COR-L47 (cell line): ENCODE results near the gene ABHD17B.
"Not testable (repeated sequence)": the region's sequence is repeated elsewhere in the genome, so short reads cannot be mapped to it uniquely, and the experiment has no call there.

Experiments
- DNase-seq: peaks from one replicate; lab custom pipeline; 2025; lab: John Stamatoyannopoulos, UW

ABHD17B gene

GRCh38 chr9:71911061-71911907 is at the start of gene ABHD17B, which contains the start of gene C9orf85:
TSS of gene ABHD17B (minus strand) at chr9:71911193. CDS start at chr9:71875080, 36,113 bp downstream.
TSS of gene C9orf85 (plus strand) at chr9:71911639. CDS start at chr9:71911735, 96 bp downstream.
- DNase-seq = peak; percentile 100

- no peak for DNase-seq
These were observed 44.4 kb upstream of the ABHD17B start for GRCh38 chr9:71955300-71955915.

- DNase-seq = not testable (repeated sequence)
These were observed 43.7 kb upstream of the ABHD17B start for GRCh38 chr9:71954652-71955051.

DNA sequence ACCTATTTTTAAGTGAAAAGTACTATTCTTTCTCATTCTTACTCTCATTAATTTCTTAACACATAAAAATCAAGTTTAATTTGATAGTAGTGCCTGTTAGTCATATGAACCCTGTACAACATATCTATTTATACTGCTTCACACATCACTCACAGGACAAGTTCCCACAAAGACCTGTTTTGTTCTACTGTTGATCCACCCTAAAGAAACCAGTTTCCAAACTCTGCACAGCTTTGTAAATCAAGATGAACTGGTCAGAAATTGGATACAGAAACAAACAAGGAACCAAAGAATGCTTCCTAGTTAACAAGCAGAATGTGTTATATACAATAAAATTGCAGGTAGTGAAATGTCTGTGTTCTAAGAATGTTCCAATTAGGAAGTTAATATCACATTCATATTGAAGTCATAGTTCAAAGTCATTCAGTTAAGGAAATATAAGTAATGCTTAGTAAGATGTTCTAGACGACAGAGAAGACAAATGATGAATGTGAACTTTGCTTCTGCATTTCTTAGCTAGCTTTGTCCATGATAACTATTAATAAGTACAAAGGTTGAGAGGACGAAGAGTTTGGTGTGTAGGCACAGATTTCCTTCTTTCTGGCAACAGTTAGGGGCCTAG is 33.9 kb upstream of the ABHD17B start:
- DNase-seq = no peak

DNA sequence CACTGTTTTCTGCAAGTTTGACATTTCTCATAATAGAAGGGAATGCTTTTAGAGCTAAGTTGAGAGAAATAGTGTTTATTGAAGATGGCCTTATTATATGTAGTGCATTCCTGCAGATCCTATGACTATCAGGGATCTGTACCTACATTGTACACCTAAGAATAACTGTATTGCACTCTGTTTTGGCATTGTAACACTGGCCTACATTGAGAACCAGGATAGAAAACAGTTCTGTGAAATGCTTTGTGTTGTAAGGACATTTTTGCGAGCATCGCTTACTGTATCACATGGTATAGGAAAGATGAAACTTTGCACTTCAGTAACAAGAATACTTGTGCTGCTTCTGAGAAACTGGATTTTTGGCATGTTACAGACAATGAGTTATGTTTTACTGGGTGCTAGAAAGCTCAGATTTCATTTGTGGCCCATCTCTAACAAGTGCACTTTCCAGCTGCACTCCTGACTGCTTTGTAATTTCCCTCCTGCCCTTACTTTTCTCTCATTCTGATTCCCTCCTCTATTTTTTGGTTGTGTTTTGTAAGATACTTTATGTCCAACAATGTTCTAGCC is 31.1 kb upstream of the ABHD17B start:
- DNase-seq = no peak

DNA sequence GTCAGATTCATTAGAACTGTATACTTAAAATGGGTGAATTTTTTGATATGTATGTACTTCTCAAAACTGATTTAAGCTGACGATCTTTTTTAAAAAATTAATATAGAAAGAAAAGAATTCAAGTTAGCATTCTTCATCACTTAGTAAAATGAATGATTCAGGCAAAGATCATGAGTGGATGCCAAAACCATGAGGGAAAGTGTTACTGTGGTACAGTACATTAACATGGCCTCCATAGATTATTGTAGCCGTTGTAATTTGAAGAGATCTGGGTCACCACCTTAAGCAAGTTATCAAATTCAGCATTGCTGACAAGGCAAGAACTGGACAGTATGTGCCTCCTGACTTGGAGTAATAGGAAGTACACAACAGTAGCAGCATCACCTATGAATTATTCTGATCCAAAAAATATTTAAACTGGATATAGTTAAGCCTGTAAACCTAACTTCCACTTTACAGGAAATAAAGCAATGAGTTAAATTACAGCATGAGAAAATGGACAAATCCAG is 30.1 kb upstream of the ABHD17B start:
- DNase-seq = no peak

DNA sequence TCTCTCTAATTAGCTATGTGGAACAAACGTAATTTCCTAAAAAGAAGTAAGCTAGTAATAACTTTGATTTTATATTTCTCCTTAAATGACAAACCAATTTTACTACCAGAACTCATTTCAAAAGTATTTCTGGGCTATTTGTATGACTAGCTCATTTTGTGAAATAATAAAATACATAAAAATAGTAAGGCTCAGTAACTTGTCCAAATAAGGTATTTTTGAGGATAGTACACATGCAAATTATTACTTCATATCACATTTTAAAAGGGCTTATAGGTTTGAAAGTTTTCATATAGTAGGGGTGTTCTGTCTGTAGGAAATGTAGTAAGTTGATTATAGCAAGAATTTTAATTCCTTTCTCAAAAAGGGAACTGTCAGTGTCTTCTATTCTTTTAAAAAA is 26.9 kb upstream of the ABHD17B start:
- no peak for DNase-seq

DNA sequence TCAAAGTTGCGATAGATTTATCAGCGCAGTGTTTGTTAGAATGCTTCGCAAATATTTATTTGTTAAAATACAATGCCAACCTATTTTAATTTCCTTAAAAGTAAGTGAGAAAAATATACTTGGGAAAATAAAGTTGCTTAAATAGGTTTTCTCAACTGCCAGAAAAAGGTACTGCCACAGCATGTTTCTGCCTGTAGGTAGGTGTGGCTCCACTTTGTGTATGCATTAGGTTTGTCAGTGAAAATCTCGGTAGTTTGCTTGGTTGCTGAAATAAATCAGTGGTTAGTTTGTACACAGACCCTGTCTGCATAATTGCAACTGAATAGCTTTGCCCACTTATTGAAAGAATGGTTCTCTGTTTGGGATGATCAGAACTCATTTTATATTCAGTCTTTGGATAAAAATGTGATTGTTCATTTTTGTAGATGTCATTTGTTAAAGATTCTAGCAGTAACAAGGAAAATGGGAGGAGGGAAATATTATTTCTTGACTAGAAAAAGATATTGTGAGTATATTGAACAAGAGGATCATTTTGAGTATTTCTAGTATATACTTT is 26.2 kb upstream of the ABHD17B start:
- no peak for DNase-seq

DNA sequence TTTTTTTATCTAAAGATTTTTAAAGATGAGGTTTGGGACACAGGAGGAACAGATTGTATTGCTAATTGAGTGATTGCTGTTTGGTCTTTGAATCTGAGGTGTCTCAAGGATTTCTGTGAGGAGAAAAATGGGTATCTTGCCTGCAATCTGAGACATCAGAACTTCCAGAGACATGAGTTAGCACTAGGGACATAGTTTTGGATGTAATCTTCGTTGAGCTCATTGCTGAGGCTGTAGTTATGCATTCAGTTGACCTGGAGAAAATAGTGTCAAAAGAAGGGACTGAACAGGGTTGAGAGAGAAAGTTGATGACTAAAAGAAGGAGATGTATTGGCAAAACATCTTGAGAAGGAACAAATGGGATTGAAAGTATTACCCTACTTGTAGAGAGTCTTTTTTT is 25.1 kb upstream of the ABHD17B start:
- no peak for DNase-seq

DNA sequence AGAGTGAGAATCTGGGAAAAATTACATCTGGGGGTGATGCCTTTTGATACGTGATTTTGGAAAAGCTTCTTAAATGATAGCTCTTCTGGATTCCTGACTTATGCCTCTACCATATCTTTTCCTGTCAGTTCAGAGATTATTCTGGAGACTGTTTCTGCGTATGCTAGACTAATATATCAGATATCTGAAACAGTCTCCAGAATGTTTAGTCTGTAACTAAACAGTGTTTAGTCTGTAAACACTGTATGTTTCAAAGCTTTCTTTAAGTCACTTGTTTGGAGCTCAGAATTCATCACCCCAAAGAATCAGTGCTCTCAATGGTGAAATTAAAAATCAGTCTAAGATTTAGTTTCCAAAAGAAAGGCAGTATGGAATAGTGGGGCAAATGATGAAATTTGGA is 20.2 kb upstream of the ABHD17B start:
- no peak for DNase-seq

- DNase-seq = no peak
These were observed 18.9 kb upstream of the ABHD17B start for GRCh38 chr9:71929791-71930440.

GRCh38 chr9:71929223-71929622 is 18.2 kb upstream of the ABHD17B start:
- no peak for DNase-seq

DNA sequence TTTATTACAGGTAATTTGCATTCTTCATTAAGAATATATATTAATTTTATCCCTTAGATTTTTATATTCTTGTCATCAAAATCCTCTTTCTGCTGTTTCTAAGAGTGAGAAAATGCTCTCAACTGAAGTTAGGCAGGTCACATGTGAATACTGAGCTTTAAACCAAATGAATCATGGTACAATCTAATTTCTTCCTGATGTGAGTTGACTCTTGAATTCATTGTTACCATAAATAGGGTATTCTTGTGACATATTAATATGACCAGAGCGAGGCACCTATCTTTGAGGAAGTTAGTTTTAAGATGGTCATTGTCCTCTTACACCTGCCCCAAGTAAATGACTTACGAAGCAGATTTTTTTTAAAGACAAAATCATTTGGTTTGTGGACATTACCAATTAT is 17.8 kb upstream of the ABHD17B start:
- DNase-seq = no peak

GRCh38 chr9:71928376-71928775 is 17.4 kb upstream of the ABHD17B start:
- DNase-seq = no peak

- DNase-seq = no peak
These were observed 14.8 kb upstream of the ABHD17B start for GRCh38 chr9:71925834-71926233.

DNA sequence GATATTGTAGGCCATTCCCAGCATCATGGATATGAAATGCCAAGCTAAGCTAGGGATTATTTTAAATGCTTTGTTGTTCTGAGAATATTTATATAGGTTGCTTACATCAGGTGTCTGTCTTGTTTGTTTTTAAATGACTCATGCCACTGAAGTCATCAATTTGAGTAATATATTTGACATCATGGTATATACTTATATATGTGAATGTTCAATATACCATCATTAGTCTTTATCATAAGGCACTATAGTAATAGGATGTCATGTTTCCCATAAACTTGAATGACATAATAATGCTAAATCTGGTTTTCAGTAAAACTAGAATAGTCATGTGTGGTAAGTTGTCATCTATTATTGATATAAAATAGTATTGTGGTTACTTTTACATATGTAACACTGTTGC is 13.6 kb upstream of the ABHD17B start:
- no peak for DNase-seq

- no peak for DNase-seq
These were observed 10.3 kb upstream of the ABHD17B start for GRCh38 chr9:71921190-71921814.

DNA sequence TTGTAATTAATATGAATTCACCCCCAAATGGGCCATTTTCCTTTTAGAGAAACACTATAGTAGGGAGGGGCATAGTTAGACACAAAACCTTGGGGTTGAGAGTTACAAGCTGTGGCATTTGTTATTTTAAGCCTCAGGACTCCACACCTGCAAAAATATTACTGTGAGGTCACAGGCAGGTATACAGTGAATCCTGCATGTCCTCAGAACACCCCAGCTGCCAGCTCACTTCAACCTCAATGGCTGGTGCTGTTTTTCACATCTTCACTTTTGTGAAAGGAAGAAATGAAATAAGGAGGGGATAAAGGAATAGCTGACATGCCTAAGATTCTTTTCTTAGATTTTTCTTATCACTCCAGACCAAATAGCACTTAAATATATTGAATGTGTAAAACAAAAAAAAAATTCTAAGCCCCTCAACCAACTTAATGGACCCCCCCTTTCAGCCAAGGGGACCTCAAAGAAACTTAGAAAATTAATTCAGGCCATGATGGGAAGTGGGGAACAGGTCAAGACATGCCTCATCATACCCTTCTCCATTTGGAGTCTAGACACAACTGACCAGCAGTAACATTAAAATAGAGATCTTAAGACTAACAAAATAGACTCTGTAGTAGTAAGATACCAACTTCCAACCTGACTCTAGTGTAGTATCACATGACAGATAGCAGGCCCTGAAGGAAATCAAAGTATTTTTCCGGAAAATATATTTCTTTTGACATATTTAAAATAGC is 9.6 kb upstream of the ABHD17B start:
- no peak for DNase-seq

GRCh38 chr9:71918419-71918818 is 7.4 kb upstream of the ABHD17B start:
- DNase-seq = no peak

- DNase-seq = no peak
These were observed 6.0 kb upstream of the ABHD17B start for GRCh38 chr9:71916834-71917534.
